ENCODE measurements around the gene TNIK. TPM values are rescaled to one million over a fixed set of nuclear protein-coding genes. Genes with fewer than 3 reads are reported as not detected.

Gene TNIK
- 10 to 100 TPM in 2 of 3 donors, 1 to 10 TPM in 1; 4.7 to 28.9 (median 13.7) TPM for polyA plus RNA-seq

DNA sequence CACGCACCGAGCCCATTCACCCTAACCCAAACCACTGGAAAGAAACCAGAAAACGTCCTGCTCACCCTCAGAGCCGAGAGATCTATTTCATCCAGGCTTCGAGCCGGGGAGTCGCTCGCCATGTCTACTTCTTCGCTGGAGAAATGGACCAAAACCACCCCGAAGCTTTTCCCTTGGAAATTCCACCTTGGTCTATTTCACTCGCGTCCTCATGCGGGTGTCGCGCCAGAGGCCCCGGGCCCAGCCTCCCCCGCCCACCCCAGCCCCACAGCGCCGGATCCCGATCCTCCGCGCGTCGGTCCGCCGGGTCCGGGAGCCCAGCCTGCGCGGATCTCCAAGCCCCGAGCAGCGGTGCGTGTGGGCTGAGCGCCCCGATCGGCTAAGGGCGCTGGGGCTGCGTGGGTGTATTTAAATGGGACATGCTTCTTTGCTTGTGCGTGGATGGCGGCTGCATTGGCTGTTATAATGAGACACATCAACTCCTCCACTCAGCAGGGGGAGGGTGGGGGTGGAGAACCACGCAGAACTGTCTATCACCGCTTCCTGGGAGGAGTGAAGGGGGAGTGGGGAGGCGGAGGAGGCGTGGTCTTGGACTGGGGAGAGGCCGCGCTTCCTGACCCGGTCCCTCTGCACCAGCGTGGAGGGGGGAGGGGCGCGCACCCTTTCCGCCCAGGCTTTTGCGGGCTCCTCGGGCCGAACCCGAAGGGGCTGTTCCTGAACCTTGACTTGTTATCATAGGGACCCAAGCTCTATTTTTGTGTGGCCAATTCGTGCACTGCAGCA lies at the start of gene TNIK:
Gene TNIK (minus strand): TSS at position 464 of the 783 bp plus-strand sequence. CDS start 342 bp downstream, at position 122.
- Mint-ChIP-seq H3K9me3 (no peaks in the 10 kb centered on the region), H3K27ac (peak within 1 kb of the TSS; percentile 84 to 96 (median 93)), H3K4me1 (peaks cover 28 to 52% of the 10 kb centered on the region in 2 donors), H3K36me3 (peaks cover 0 to 7% (median 0%) of the 10 kb centered on the region in 3 donors), H3K27me3 (ENCODE audit: low read depth in 3 of 3) (peaks cover 18 to 26% (median 20%) of the 10 kb centered on the region in 3 donors), H3K4me3 (peak within 1 kb of the TSS; percentile 94 to 97 (median 95))
- peak; percentile 91 to 93 (median 91) for DNase-seq

DNA sequence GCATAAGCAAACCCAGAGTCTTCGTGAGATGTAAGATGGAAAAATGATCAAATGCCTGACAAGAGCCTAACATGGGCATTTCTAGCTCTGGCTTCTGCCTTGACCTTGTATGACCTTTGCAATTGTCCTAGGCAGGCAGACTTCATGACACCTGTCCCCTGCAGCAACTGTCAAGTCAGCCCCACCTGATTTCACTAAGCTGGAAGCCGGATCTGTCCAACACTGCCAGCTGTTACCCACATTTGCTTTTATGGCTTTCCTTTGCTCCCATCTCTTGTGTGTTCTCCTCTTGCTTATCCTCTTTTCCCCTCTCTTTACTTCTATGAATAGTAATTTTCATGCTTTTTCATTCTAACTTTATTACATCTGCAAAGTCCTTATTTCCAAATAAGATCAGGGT lies 48.5 kb upstream of the TNIK start:
- no peaks in the 10 kb centered on the region for H3K36me3 Mint-ChIP-seq
- peaks cover 0 to 9% (median 0%) of the 10 kb centered on the region in 6 donors for H3K9me3 Mint-ChIP-seq
- H3K4me3 Mint-ChIP-seq: no peak overlapping the region
- H3K4me1 Mint-ChIP-seq: no peaks in the 10 kb centered on the region
- no peaks in the 10 kb centered on the region for H3K27me3 Mint-ChIP-seq (ENCODE audit: low read depth in 3 of 3)
- DNase-seq: no peak
- no peak overlapping the region for H3K27ac Mint-ChIP-seq

DNA sequence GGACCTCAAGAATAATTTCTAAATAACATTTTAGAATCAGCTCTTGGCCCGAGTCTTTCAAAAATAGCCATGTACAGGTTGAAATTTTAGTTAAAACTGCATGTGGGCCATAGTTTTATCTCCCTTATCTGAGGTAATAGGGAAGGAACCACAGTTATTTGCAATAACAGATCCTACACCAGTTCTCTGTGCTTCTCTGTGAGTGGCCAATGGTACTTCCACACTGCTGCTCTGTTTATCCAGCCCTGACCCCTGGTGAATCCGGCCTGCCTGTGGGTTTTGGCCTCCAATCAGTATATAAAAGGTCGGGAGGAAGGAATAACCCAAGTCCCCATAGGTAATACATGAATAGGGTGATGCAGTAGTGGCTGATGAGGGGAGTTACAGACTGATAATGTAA lies 48.0 kb upstream of the TNIK start:
- Mint-ChIP-seq H3K36me3 (no peaks in the 10 kb centered on the region), H3K27ac (no peak overlapping the region), H3K27me3 (ENCODE audit: low read depth in 3 of 3) (no peaks in the 10 kb centered on the region), H3K4me1 (no peaks in the 10 kb centered on the region), H3K9me3 (peaks cover 0 to 9% (median 0%) of the 10 kb centered on the region in 6 donors), H3K4me3 (no peak overlapping the region)
- no peak for DNase-seq

DNA sequence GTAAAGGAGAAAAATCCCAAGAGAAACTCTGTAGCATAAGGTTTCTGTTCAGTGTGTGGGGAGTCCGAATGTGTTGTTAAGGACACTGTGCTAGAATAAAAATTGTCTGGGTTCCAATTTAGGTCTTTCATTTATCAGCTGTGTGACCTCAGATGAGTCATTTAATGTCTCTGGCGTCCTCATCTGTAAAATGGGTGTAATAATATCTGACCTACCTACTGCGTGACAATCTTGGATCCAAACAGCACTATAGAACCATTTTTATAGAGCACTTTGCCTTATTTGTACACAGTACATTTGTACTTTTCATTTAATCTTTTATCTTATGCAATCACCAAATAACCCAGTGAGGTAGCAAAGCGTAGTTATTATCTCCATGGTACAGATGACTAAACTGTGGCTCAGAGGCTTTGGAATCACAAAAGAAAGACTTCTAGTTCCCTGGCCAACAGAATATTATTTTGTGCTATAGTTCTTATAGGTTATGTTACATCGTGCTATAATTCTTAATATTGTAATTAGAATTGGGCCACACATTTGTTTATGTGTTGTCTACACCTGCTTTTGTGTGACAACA lies 46.6 kb upstream of the TNIK start:
- H3K9me3 Mint-ChIP-seq: peaks cover 0 to 9% (median 0%) of the 10 kb centered on the region in 6 donors
- DNase-seq: no peak
- H3K36me3 Mint-ChIP-seq: no peaks in the 10 kb centered on the region
- H3K4me3 Mint-ChIP-seq: no peak overlapping the region
- no peak overlapping the region for H3K27ac Mint-ChIP-seq
- H3K27me3 Mint-ChIP-seq (ENCODE audit: low read depth in 3 of 3): no peaks in the 10 kb centered on the region
- H3K4me1 Mint-ChIP-seq: no peaks in the 10 kb centered on the region

DNA sequence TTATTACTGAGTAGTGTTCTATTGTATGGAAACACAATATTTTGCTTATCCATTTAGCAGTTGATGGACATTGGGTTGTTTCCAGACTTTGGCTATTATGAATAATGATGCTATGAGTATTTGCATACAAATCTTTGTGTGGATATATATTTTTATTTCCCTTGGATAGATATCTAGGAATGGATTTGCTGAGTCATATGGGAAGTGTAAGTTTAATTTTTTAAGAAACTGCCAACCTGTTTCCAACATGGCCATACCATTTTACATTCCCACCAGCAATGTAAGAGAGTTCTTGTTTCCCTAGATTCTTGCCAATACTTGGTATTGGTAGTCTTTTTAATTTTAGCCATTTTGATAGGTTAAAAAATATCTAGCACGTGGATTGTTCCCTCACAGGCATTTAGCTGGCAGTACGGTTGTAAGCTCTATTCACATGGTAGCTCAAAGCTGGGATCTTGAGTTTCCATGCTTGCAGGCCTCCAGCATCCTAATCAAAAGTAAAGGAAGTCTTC lies 45.7 kb upstream of the TNIK start:
- no peak overlapping the region for H3K27ac Mint-ChIP-seq
- no peaks in the 10 kb centered on the region for H3K27me3 Mint-ChIP-seq (ENCODE audit: low read depth in 3 of 3)
- no peak for DNase-seq
- H3K4me3 Mint-ChIP-seq: no peak overlapping the region
- H3K4me1 Mint-ChIP-seq: no peaks in the 10 kb centered on the region
- peaks cover 0 to 9% (median 0%) of the 10 kb centered on the region in 6 donors for H3K9me3 Mint-ChIP-seq
- no peaks in the 10 kb centered on the region for H3K36me3 Mint-ChIP-seq

DNA sequence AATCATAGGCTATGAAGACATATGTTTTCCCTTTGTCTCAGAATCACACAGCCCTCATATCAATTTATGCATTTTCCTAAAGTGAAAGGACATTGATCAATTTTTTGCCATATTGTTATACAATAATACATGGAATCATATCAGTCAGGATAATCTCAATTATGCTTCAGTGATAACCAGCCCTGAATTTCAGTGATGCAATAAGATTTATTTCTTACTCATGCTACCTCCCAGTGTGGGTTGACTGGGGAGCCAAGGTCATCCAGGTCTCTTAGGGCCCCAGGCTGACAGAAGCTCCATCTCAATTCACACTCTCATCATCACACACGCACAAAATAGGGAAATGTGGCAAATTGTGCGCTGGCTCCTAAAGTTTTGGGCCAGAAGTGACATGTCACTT lies 44.2 kb upstream of the TNIK start:
- H3K4me1 Mint-ChIP-seq: no peaks in the 10 kb centered on the region
- DNase-seq: no peak
- H3K27me3 Mint-ChIP-seq (ENCODE audit: low read depth in 3 of 3): peaks cover 0 to 2% (median 0%) of the 10 kb centered on the region in 3 donors
- no peak overlapping the region for H3K4me3 Mint-ChIP-seq
- H3K9me3 Mint-ChIP-seq: peaks cover 0 to 9% (median 0%) of the 10 kb centered on the region in 6 donors
- no peaks in the 10 kb centered on the region for H3K36me3 Mint-ChIP-seq
- H3K27ac Mint-ChIP-seq: no peak overlapping the region

DNA sequence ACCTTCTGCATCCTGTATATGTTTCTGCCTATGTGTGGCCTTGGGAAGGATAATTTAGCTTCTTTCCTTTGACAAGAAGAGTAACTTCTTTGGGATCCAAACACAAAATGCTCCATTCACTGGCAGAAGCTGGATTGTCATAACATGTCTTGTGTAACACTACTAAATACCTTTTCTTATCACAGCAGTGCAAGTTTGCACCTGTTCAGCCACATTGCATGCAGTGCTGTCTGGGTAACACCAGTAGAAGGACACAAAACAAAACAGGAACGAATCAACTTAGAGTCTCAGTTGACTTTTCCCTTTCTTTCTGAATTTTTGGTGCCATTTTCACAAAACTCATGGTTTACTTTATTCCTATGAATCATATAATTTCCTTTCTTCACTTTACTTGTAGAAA lies 43.6 kb upstream of the TNIK start:
- H3K27ac Mint-ChIP-seq: no peak overlapping the region
- H3K36me3 Mint-ChIP-seq: no peaks in the 10 kb centered on the region
- no peaks in the 10 kb centered on the region for H3K4me1 Mint-ChIP-seq
- H3K9me3 Mint-ChIP-seq: peaks cover 0 to 9% (median 0%) of the 10 kb centered on the region in 6 donors
- H3K27me3 Mint-ChIP-seq (ENCODE audit: low read depth in 3 of 3): peaks cover 0 to 2% (median 0%) of the 10 kb centered on the region in 3 donors
- H3K4me3 Mint-ChIP-seq: no peak overlapping the region
- DNase-seq: no peak

DNA sequence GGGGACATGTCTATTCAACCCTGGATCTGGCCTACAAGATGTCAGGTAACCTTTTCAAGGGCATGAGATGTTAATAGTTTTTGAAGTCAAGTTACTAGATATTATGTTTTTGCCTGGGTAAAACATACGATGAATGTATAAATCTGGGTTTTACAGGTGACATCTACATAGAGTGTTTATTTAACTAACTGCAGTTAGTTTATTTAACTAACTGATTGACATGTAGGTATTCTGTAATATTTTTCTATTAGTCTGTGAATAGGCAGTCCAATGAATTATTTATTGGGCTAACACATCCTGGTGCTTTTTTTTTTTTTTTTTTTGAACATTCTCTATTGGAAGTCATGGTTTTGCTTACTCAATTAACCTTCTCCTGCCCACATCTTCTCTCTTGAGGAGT lies 38.7 kb upstream of the TNIK start:
- H3K4me1 Mint-ChIP-seq: peaks cover 18 to 20% of the 10 kb centered on the region in 2 donors
- no peak overlapping the region for H3K4me3 Mint-ChIP-seq
- H3K27ac Mint-ChIP-seq: no peak overlapping the region
- H3K27me3 Mint-ChIP-seq (ENCODE audit: low read depth in 3 of 3): peaks cover 0 to 2% (median 1%) of the 10 kb centered on the region in 3 donors
- H3K9me3 Mint-ChIP-seq: no peaks in the 10 kb centered on the region
- DNase-seq: no peak
- H3K36me3 Mint-ChIP-seq: no peaks in the 10 kb centered on the region

DNA sequence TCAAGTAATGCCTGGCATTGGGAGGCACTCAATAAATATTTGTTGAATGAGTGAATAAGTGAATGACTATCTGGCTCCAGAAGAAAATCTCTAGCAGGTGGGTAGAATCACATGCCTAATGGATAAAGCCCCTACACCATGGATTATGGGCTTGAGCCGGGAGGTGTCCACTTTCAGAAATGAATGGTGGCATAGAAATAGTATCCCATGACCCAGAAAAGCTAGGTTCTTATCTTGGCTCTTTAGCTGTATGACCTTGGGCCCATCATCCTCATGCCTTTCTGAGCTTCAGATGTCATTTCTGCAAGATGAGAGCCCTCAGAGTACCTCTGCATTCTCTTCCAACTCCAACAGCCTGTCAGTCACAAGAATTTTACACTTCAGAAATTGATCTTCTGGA lies 37.3 kb upstream of the TNIK start:
- Mint-ChIP-seq H3K27ac (no peak overlapping the region), H3K27me3 (ENCODE audit: low read depth in 3 of 3) (peaks cover 0 to 2% (median 1%) of the 10 kb centered on the region in 3 donors)

DNA sequence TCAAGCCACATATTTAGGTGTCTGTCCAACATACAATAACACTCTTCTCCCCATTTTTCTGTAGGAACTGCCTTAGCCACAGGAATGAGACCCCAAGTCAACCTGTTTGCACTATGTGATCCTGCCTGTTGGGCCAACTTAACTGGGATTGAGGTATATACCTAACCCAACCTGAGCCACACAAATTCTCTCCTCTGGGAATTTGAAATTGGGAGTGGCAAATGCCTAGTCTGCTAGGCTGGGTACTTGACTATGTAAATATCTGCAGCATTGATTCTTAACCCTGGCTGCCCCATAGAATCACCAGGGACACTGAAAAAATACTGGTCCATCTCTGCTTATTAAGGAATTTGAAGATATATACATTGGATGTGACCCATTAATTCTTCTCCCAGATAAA lies 35.2 kb upstream of the TNIK start:
- Mint-ChIP-seq H3K4me1 (peaks cover 44 to 55% of the 10 kb centered on the region in 2 donors), H3K27me3 (ENCODE audit: low read depth in 3 of 3) (peaks cover 0 to 2% (median 1%) of the 10 kb centered on the region in 3 donors), H3K4me3 (peak overlapping the region in 3 of 5 donors; percentile 49 to 58 (median 54)), H3K9me3 (no peaks in the 10 kb centered on the region), H3K27ac (peak overlapping the region in 4 of 6 donors; percentile 39 to 92 (median 88)), H3K36me3 (no peaks in the 10 kb centered on the region)
- no peak for DNase-seq

More for the DNA sequence above, 37.3 kb upstream of the TNIK start:
- Mint-ChIP-seq H3K9me3 (no peaks in the 10 kb centered on the region), H3K4me1 (peaks cover 28 to 34% of the 10 kb centered on the region in 2 donors), H3K4me3 (no peak overlapping the region), H3K36me3 (no peaks in the 10 kb centered on the region)
- DNase-seq: no peak

DNA sequence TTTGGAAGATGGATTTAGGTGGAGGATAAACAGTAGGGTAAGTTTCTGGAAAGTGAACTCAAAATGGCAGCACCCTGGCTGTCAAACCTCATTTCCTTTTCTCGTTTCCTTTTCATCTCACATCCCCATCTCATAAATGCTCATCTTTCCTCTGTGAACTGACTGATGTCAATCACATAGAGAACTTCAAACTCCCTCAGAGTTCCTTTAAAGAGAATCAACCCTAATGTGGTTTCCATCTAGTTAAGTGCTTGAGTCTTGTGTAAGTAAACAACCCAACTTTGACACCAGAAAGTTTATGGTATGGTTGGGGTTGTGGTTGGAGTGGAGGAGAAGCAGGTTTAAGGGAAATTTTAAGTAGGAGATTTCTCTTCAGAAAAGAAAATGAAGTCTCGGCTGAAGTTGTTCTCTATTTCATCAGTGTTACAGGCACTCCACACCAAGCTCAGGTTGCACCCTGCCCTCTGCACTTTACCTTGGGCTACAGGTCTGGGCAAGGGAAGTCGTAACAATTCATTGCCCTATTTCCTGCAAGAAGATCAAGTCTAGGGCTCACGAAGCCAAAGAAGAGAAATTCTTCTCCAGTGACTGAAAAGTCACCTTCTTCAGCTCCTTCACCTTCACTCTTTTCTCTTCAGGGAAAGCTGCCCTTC lies 34.4 kb upstream of the TNIK start:
- Mint-ChIP-seq H3K4me1 (peaks cover 44 to 62% of the 10 kb centered on the region in 2 donors), H3K9me3 (no peaks in the 10 kb centered on the region), H3K4me3 (peak overlapping the region; percentile 34 to 64 (median 58)), H3K27ac (peak overlapping the region; percentile 84 to 92 (median 87)), H3K36me3 (no peaks in the 10 kb centered on the region), H3K27me3 (ENCODE audit: low read depth in 3 of 3) (peaks cover 0 to 1% (median 1%) of the 10 kb centered on the region in 3 donors)
- DNase-seq: peak; percentile 25 to 45 (median 40)

DNA sequence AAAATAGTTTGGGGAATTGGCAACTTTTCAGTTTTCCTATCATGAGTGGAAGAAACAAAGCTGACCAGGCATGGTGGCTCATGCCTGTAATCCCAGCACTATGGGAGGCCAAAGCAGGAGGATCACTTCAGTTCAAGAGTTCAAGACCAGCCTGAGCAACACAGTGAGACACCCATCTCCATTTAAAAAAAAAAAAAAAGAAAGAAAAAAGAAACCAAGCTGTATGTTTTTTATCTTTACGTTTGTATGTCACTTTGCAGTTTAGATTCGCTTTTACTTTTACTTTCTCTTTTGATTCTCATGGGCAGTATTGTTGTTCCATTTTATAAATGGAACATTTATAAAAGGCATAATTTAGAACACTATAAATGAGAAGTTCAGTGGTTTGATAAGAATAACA lies 31.2 kb upstream of the TNIK start:
- DNase-seq: peak; percentile 41 to 54 (median 47)
- H3K9me3 Mint-ChIP-seq: no peaks in the 10 kb centered on the region
- peak overlapping the region; percentile 66 to 96 (median 86) for H3K27ac Mint-ChIP-seq
- H3K36me3 Mint-ChIP-seq: no peaks in the 10 kb centered on the region
- H3K27me3 Mint-ChIP-seq (ENCODE audit: low read depth in 3 of 3): no peaks in the 10 kb centered on the region
- peak overlapping the region; percentile 62 to 78 (median 66) for H3K4me3 Mint-ChIP-seq
- H3K4me1 Mint-ChIP-seq: peaks cover 44 to 62% of the 10 kb centered on the region in 2 donors

DNA sequence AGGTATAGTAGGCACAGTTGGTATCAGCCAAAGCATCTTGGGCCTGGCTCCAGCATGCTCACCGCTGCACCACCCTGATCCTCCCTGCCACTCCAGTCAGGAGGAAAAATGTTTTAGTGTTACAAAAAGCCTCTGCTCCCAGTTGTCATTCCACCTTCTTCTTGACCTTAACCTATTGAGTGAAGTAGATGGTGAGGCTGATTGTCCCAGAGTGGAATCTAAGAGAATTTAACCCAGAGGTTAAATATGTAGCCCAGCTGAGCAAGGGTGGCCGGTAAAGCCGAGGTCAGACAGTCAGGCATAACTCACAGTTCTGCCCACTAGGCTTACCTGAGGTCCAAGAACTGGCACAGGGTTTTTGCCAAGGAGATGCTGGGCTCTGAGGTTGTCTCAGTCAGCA lies 30.7 kb upstream of the TNIK start:
- no peak for DNase-seq
- Mint-ChIP-seq H3K9me3 (no peaks in the 10 kb centered on the region), H3K27me3 (ENCODE audit: low read depth in 3 of 3) (no peaks in the 10 kb centered on the region), H3K27ac (peak overlapping the region; percentile 66 to 96 (median 86)), H3K4me1 (peaks cover 44 to 62% of the 10 kb centered on the region in 2 donors), H3K4me3 (peak overlapping the region in 4 of 5 donors; percentile 62 to 78 (median 64)), H3K36me3 (no peaks in the 10 kb centered on the region)
